ENCODE results near the gene ADGRV1.

Gene ADGRV1

GRCh38 chr5:90707698-90708097 is 149.1 kb downstream of the ADGRV1 start:
- no peak overlapping the region for H2AFZ ChIP-seq (ENCODE audit: low read length)
- no peaks in the 10 kb centered on the region for H3K4me1 ChIP-seq (ENCODE audit: insufficient read depth, low read length, poor library complexity, severe bottlenecking)
- TF ChIP-seq CTCF (conservative IDR thresholded peaks at IDR 0.05; ENCODE audit: low read length) (no peak), EZH2phosphoT487 (IDR thresholded peaks at IDR 0.05; ENCODE audit: borderline replicate concordance) (no peak)
- no peaks in the 10 kb centered on the region for H3K27me3 ChIP-seq (ENCODE audit: insufficient read depth, low read length, poor library complexity, severe bottlenecking)
- no peak overlapping the region for H3K9ac ChIP-seq (ENCODE audit: low read depth, low read length, poor library complexity, severe bottlenecking)
- no peaks in the 10 kb centered on the region for H3F3A ChIP-seq (ENCODE audit: low read depth)
- no peak overlapping the region for H3K4me2 ChIP-seq (ENCODE audit: low read depth, low read length, poor library complexity, severe bottlenecking)
- no peak overlapping the region for H3K4me3 ChIP-seq (ENCODE audit: low read length, poor library complexity, severe bottlenecking)
- no peaks in the 10 kb centered on the region for H4K20me1 ChIP-seq (ENCODE audit: insufficient read depth, low read length, poor library complexity, severe bottlenecking)
- no peaks in the 10 kb centered on the region for H3K9me3 ChIP-seq (ENCODE audit: insufficient read depth, low read depth, low read length)
- H3K9me2 ChIP-seq (replicated peaks; ENCODE audit: low read depth, low read length) = no peaks in the 10 kb centered on the region
- no peaks in the 10 kb centered on the region for H3K79me2 ChIP-seq (ENCODE audit: insufficient read depth, low read length)
- H3K36me3 ChIP-seq (ENCODE audit: insufficient read depth, low read length) = no peaks in the 10 kb centered on the region

- Histone ChIP-seq H4K20me1 (ENCODE audit: insufficient read depth, low read length, poor library complexity, severe bottlenecking) (no peaks in the 10 kb centered on the region), H3K9me3 (ENCODE audit: insufficient read depth, low read depth, low read length) (no peaks in the 10 kb centered on the region), H3K4me3 (ENCODE audit: low read length, poor library complexity, severe bottlenecking) (no peak overlapping the region), H3F3A (ENCODE audit: low read depth) (no peaks in the 10 kb centered on the region), H3K27me3 (ENCODE audit: insufficient read depth, low read length, poor library complexity, severe bottlenecking) (no peaks in the 10 kb centered on the region), H3K9me2 (replicated peaks; ENCODE audit: low read depth, low read length) (no peaks in the 10 kb centered on the region), H3K4me2 (ENCODE audit: low read depth, low read length, poor library complexity, severe bottlenecking) (no peak overlapping the region), H3K79me2 (ENCODE audit: insufficient read depth, low read length) (no peaks in the 10 kb centered on the region), H3K36me3 (ENCODE audit: insufficient read depth, low read length) (no peaks in the 10 kb centered on the region), H2AFZ (ENCODE audit: low read length) (no peak overlapping the region), H3K4me1 (ENCODE audit: insufficient read depth, low read length, poor library complexity, severe bottlenecking) (no peaks in the 10 kb centered on the region), H3K9ac (ENCODE audit: low read depth, low read length, poor library complexity, severe bottlenecking) (no peak overlapping the region)
- TF ChIP-seq CTCF (conservative IDR thresholded peaks at IDR 0.05; ENCODE audit: low read length) (peak; percentile 65), EZH2phosphoT487 (IDR thresholded peaks at IDR 0.05; ENCODE audit: borderline replicate concordance) (no peak)
These were observed 150.9 kb downstream of the ADGRV1 start for GRCh38 chr5:90709323-90710155.

GRCh38 chr5:90718387-90718786 is 159.8 kb downstream of the ADGRV1 start:
- Histone ChIP-seq H3K9ac (ENCODE audit: low read depth, low read length, poor library complexity, severe bottlenecking) (no peak overlapping the region), H3K79me2 (ENCODE audit: insufficient read depth, low read length) (no peaks in the 10 kb centered on the region), H3K9me2 (replicated peaks; ENCODE audit: low read depth, low read length) (no peaks in the 10 kb centered on the region), H3F3A (ENCODE audit: low read depth) (no peaks in the 10 kb centered on the region), H2AFZ (ENCODE audit: low read length) (no peak overlapping the region), H3K4me2 (ENCODE audit: low read depth, low read length, poor library complexity, severe bottlenecking) (no peak overlapping the region), H3K36me3 (ENCODE audit: insufficient read depth, low read length) (no peaks in the 10 kb centered on the region), H3K27me3 (ENCODE audit: insufficient read depth, low read length, poor library complexity, severe bottlenecking) (no peaks in the 10 kb centered on the region), H3K4me3 (ENCODE audit: low read length, poor library complexity, severe bottlenecking) (no peak overlapping the region), H3K9me3 (ENCODE audit: insufficient read depth, low read depth, low read length) (no peaks in the 10 kb centered on the region), H3K4me1 (ENCODE audit: insufficient read depth, low read length, poor library complexity, severe bottlenecking) (no peaks in the 10 kb centered on the region), H4K20me1 (ENCODE audit: insufficient read depth, low read length, poor library complexity, severe bottlenecking) (no peaks in the 10 kb centered on the region)
- TF ChIP-seq CTCF (conservative IDR thresholded peaks at IDR 0.05; ENCODE audit: low read length) (no peak), EZH2phosphoT487 (IDR thresholded peaks at IDR 0.05; ENCODE audit: borderline replicate concordance) (no peak)

Data from Loucy (cell line).